HuH-7 (cell line): ENCODE measurements around the gene IKBKG.
"Not testable (repeated sequence)": the region's sequence is repeated elsewhere in the genome, so short reads cannot be mapped to it uniquely, and the experiment has no call there.

Experiments used
- DNase-seq: peaks from one replicate; pipeline ENCODE4 v3.0.0; 2011; ENCODE audit warnings: low spot score

IKBKG gene

DNA sequence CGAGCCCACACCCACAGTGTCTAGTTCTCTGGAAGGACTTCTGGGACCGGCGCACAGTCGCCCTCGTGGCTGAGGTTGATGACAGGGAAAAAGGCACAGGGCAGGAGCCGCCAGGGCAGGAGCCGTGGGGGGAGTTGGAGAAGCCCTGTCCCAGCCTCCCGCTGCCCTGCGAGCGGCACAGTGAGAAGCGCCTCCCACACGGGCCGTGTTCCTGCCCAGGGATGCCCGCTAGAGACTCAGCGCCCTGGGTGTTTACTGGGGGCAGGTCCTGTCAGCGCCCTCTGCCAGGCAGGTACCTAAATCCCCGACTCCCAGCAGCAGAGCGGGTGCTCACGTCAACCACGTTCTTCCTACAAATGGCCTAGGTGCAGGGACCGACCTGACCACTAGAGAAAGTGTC lies 11.5 kb downstream of the IKBKG start:
- DNase-seq: not testable (repeated sequence)

DNA sequence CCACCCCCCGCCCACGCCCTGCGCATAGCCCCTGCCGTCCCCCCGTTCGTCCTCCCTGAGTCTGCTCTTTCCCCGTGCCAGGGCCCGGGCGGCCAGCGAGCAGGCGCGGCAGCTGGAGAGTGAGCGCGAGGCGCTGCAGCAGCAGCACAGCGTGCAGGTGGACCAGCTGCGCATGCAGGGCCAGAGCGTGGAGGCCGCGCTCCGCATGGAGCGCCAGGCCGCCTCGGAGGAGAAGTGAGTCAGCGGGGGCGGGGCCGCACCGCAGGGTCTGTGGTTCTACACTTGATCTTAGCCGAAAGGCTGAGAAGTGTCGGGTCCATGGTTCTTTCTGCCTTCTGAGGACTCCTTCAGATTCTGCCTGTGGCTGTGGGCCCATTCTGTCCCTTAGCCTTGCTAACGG lies 12.9 kb downstream of the IKBKG start:
- DNase-seq: not testable (repeated sequence)

GRCh38 chrX:154562295-154562694 lies 14.9 kb downstream of the IKBKG start:
- DNase-seq: not testable (repeated sequence)

GRCh38 chrX:154570361-154570760 lies 22.9 kb downstream of the IKBKG start:
- DNase-seq: not testable (repeated sequence)

DNA sequence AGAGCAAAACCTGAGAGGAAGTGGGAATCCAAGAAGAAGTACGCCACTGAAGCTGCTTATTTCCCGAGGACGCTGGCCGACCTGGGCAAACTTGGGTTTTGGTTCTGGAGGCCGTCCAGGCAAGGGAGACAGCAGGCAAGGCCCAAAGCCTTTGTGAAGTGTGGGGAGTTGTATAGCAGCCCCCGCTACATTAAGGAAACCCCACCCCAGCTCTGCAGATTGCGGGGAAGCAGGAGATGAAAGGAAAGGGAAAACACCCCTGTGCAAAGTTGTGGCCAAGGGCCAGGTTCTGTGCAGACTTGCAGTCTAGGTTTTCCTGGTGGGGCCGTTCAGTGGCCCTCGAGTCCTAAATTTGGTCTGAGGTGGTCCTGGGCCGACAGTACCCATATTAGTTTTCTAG lies 25.6 kb downstream of the IKBKG start:
- DNase-seq: not testable (repeated sequence)

DNA sequence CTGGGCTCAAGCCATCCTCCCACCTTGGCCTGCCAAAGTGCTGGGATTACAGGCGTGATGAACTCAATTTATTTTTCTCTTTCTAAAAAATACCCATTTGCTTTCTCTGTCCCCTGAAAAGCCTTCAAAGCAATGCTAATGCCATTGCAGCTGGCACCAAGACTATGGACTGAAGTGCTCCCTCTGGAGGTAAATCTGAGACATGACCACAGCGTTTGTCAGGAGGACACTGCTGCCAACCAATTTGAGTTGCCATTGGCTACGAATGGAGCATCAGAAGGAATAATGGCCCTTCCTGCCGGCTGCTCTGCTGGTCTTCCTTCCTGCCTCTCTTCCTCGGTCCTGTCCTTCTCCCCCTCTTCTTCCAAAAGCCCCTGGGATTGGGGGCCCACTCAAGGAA lies 27.7 kb downstream of the IKBKG start:
- DNase-seq: not testable (repeated sequence)

- DNase-seq: not testable (repeated sequence)
Measured at GRCh38 chrX:154582994-154583393, 35.6 kb downstream of the IKBKG start.

- not testable (repeated sequence) for DNase-seq
Measured at GRCh38 chrX:154584585-154585183, 37.3 kb downstream of the IKBKG start, which contains the start of gene CTAG1A. Gene CTAG1A (plus strand): TSS chrX:154585133. CDS start chrX:154585207, 74 bp downstream.

DNA sequence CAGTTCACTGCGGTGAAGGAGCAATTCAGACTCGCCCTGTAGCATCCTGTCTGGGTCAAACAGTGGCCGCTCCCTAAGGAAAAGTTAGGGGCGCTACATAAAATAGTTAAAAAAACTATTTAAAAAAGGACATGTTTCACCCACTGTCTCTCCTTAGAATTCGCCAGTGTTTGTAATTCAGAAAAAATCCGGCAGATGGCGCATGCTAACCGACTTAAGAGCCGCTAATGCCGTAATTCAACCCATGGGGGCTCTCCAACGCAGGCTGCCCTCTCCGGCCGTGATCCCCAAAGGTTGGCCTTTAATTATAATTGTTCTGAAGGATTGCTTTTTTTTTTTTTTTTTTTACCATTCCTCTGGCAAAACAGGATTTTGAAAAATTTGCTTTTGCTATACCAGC lies 43.0 kb downstream of the IKBKG start:
- not testable (repeated sequence) for DNase-seq

GRCh38 chrX:154592505-154592904 lies 45.1 kb downstream of the IKBKG start:
- DNase-seq: no peak

DNA sequence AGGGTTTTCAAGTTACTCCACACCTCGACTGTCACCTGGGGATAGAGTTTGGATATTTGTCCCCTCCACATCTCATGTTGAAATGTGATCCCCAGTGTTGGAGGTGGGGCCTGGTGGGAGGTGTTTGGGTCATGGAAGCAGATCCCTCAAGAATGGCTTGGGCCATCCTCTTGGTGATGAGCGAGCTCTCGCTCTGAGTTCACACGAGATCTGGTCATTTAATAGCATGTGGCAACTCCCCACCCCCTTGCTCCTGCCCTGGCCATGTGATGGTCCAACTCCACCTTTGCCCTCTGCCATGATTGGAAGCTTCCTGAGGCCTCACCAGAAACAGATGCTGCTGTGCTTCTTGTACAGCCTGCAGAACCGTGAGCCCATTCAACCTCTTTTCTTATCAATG lies 45.8 kb downstream of the IKBKG start:
- DNase-seq: no peak

DNA sequence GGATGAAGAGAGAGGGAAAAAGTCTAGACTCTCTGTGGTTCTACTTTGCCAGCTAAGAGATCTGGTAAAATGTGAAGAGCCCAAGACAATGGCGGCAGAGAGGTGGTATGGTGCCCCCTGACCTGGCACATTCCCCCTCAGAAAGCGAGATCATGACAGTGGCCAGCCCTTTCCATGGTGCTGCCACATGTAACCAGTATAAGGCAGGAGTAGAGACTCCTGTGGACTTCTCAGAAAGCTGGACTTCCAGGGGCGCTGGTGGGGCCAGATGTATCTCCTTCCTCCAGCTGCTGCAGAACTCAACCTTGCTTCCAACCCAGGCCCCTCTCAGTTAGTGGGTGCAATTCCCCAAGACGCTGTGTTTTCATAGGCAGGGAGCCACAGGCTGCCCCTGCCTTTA lies 47.1 kb downstream of the IKBKG start:
- DNase-seq: no peak

DNA sequence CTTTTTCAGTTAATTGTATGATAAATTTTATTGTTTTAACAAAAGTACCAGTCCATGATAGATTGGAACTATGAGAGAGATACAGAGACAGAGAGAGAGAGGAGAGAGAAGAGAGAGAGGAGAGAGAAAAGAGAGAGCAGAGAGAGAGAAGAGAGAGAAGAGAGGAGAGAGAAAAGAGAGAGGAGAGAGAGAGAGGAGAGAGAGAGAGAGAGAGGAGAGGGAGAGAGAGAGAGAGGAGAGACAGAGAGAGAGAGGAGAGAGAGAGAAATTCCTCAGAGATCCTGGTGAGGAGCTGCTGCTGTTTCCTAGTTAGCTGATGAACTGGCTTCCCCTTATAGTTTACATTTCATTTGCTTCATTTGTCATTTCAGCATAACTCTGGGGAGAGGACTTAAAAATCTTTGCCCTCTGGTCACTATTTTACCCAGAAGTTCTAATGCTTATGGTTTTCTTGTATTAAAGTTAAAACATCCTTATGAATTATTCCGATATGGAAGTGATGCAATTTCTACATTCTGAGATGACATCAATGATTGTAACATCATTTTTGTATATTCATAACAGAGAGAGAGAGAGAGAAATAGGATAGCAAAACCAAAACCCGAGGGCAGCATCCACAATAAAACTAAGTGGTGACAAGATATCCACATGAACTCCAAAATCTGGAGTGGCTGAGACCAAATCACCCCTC lies 48.3 kb downstream of the IKBKG start:
- DNase-seq: no peak

DNA sequence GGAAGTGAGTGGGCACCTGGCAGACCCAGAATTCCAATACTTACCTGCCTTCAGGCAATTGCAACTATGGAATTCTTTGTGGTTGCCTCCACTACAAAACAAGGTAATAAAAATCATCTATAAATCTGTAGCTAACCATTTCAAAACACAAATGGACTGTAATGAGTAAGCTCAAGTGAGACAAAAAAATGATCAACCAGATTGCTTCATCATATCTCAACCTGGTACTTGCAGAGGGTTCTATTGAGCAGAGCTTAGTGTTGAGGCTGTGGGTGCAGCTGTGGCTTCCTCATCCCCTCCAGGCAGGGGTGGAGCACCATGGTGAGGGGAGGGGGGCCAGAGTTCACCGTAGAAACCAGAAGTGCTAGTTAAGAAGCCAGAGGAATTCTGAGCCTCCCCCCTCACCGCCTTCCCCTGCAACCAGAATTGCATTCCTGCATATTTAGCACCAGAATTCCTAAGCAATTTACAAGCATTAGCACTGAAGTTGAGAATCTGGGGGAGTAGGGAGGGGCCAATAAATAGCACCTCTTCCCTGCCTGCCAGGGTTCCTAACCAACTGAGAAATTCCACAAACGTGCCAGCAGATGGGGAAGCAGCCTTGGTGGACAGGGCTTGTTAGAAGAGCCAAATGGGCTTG lies 49.0 kb downstream of the IKBKG start:
- DNase-seq: no peak

- no peak for DNase-seq
Measured at GRCh38 chrX:154597221-154597620, 49.8 kb downstream of the IKBKG start.

DNA sequence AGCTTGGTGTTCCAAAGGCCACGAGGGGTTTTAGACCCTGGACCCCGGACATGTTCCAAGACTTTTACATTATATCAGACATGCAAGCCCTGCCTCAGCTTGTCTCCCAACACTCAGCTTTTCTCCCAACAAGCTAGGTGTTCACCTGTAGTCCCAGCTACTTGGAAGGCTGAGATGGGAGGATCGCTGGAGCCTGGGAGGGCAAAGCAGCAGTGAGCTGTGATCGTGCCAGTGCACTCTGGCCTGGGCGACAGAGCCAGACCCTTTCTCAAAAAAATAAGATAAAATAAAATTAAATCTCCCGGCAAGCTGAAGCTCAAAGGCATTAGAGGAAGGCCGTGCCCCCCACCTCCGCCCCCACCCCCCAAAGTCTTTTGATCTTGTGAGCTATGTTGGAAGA lies 51.2 kb downstream of the IKBKG start:
- no peak for DNase-seq

DNA sequence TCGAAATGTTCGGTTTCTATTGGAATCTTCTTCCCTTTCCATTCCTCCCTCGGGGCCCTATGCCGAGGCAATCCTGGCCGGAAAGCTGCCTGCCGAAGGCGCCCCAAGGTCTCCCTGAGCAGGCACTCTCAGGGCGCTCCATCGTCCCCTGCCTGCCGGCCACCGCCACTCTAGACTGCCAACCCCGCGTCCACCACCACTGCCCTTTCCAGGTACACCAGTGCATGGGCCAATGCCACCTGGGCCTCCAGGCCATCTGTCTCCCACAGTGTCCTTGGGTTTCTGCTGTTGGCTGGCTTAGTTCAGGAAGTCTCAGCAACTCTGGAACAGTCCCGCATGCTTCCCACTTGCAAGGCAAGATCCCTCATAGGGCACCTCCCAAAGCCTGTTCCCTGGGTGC lies 52.1 kb downstream of the IKBKG start:
- DNase-seq: no peak

DNA sequence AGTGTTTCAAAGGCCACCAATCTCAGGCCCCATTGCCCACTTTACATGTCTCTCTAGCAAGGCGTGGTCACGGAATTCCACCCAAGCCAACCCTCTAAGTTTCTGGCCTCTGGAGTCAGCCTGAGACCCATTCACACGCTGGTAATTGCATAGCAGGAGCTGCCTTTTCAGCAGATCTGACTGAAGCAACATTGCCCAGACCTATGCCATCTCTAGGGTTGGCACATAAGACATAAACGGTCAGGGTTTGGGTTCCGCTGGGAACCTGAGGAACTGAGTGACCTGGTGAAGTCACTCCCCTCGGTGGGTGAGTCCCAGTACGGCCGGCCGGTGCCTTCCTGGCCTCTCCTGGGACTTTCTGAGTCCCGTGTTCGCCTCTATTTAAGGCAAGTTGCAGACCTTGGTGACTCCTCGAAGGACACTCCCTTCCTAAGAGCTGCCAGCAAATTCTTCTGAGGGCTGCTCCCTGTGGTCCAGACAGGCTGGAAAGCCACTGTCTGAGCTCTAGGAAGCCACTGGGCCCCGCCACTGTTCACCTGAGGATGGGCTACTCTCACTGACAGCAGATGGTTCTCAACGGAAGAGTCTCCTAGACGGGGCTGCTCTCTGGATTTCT lies 53.4 kb downstream of the IKBKG start:
- DNase-seq: no peak

DNA sequence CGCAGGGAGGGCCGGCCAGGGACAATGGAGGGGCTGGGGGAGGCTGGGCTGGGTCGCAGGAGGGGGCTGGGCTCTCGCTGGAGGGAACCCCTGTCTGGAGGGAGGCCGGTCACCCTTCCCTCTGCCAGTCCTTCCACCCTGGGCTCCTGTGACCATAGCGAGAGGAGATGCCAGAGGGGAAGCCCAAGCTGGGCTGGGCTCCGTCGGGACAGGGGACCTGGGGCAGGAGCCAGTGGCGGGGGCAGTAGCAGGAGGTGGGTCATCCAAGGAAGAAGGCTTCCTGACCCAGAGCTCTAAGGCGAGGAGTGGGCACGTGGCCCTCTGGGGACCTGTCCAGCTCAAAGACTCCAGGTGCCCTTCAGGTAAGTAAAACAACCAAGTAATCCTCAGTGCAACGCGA lies 54.8 kb downstream of the IKBKG start:
- no peak for DNase-seq

DNA sequence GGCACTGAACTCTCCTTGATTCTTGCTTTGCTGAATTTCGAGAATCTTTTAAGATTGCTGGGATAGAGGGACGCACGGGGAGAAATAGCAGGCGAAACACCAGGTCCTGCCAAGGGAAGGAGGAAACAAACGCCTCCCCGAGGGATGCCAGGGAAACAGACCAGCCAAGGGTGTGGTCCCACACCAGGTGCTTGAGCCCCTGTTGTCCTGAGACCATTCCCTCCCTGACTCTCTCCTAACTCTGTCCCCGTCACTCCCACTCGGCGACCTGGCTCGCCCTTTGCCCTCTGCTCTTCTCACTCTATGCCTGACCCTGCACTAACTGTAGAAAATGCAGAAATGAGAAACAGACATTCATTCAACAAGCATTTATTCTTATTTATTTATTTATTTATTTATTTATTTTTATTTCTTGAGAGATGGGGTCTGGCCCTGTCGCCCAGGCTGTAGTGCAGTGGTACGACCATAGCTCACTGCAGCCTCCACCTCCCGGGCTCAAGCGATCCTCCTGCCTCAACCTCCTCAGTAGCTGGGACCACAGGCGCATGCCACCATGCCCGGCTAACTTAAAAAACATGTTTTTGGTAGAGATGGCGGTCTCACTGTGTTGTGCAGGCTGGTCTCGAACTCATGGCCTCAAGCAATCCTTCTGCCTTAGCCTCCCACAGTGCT lies 55.5 kb downstream of the IKBKG start:
- no peak for DNase-seq

GRCh38 chrX:154603438-154604430 lies 56.3 kb downstream of the IKBKG start:
- DNase-seq: no peak
